Endometrial microvascular endothelial cells (primary cell): ENCODE data around the gene LAMP2. TPM values are rescaled to one million over a fixed set of nuclear protein-coding genes. Genes with fewer than 3 reads are reported as not detected.

Source experiments
- total RNA-seq: library from RNA; depleted of rRNA; stranded (reverse); fragments of >200 nt; gene quantifications from one replicate; pipeline ENCODE4 v1.2.3, GENCODE V29; 2015; ENCODE audit errors: inconsistent ontology term

LAMP2 gene
- total RNA-seq, 1 donor from 2014 or later, result 170 TPM

Other genes with a start within 250 kb of the LAMP2 start
- 20.6 TPM for gene ZBTB33, start 218.5 kb downstream of the LAMP2 start, total RNA-seq
- not detected for gene TMEM255A, start 157.8 kb downstream of the LAMP2 start, total RNA-seq
- not detected for gene ATP1B4, start 107.2 kb downstream of the LAMP2 start, total RNA-seq
- gene CUL4B, start 91.7 kb upstream of the LAMP2 start, total RNA-seq, result 134 TPM
- gene MCTS1, start 134.8 kb upstream of the LAMP2 start, total RNA-seq, result 46.5 TPM
- gene C1GALT1C1, start 160.8 kb upstream of the LAMP2 start, total RNA-seq, result 103 TPM